ENCODE data around the gene RTN4IP1. TPM values are rescaled to one million over a fixed set of nuclear protein-coding genes. Genes with fewer than 3 reads are reported as not detected.

Gene RTN4IP1
- total RNA-seq, 2 donors from 2014 or later = 7.1 to 8.9 TPM

DNA sequence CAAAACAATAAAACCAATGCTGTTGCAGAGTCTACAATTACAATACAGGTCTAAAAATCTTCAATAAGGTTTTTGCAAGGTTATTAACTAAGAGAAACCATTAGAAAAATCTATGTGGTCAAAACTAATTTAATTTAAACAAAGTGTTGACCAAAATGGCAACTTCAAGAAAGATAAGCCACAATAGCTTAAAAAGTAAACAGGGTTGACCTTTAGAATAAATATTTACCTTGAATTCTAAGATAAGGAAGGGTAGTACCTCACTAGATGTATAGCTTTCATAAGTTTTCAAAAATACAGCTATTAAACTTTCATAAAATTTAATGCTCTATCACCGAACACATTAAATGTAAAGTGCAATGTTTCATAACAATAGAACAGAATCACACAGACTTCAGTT lies 11.4 kb downstream of the RTN4IP1 start:
- Mint-ChIP-seq H3K36me3 (ENCODE audit: low read depth) (peaks cover 11% of the 10 kb centered on the region), H3K9me3 (peaks cover 13% of the 10 kb centered on the region), H3K4me1 (peaks cover 45% of the 10 kb centered on the region), H3K4me3 (no peak overlapping the region), H3K27ac (no peak overlapping the region), H3K27me3 (ENCODE audit: insufficient read depth) (no peaks in the 10 kb centered on the region)
- no peak for DNase-seq
- Histone ChIP-seq H3K9me3 (ENCODE audit: control insufficient read depth, low read length) (peaks cover 13% of the 10 kb centered on the region), H3K9ac (ENCODE audit: extremely low read depth, low read length, poor library complexity, severe bottlenecking) (no peak overlapping the region), H3K27me3 (ENCODE audit: control insufficient read depth, insufficient read depth, low read length, poor library complexity, severe bottlenecking) (no peaks in the 10 kb centered on the region), H3K36me3 (ENCODE audit: control insufficient read depth, insufficient read depth, low read length) (peaks cover 12% of the 10 kb centered on the region), H3K4me3 (ENCODE audit: low read length) (no peak overlapping the region), H3K4me1 (ENCODE audit: control insufficient read depth, insufficient read depth, low read length) (peaks cover 6% of the 10 kb centered on the region), H3K27ac (ENCODE audit: low read depth, low read length) (no peak overlapping the region)
- 100% methylated on average over 1 of the region's 1 CpG; no CpG with 5 or more reads in 1 of the 2 experiments for WGBS, 2 experiments (ENCODE audit: insufficient coverage in 1 of 2, insufficient read length in 1 of 2)
- no peak for TF ChIP-seq CTCF (conservative IDR thresholded peaks at IDR 0.05)

- peaks cover 6% of the 10 kb centered on the region for H3K4me1 ChIP-seq (ENCODE audit: control insufficient read depth, insufficient read depth, low read length)
- Mint-ChIP-seq H3K27ac (no peak overlapping the region), H3K36me3 (ENCODE audit: low read depth) (peaks cover 5% of the 10 kb centered on the region), H3K9me3 (peaks cover 7% of the 10 kb centered on the region), H3K4me1 (peaks cover 45% of the 10 kb centered on the region), H3K27me3 (ENCODE audit: insufficient read depth) (no peaks in the 10 kb centered on the region), H3K4me3 (no peak overlapping the region)
- no peak overlapping the region for H3K4me3 ChIP-seq (ENCODE audit: low read length)
- H3K9ac ChIP-seq (ENCODE audit: extremely low read depth, low read length, poor library complexity, severe bottlenecking) = no peak overlapping the region
- TF ChIP-seq CTCF (conservative IDR thresholded peaks at IDR 0.05) = no peak
- H3K36me3 ChIP-seq (ENCODE audit: control insufficient read depth, insufficient read depth, low read length) = peaks cover 7% of the 10 kb centered on the region
- no peak for DNase-seq
- peaks cover 7% of the 10 kb centered on the region for H3K9me3 ChIP-seq (ENCODE audit: control insufficient read depth, low read length)
- no peak overlapping the region for H3K27ac ChIP-seq (ENCODE audit: low read depth, low read length)
- H3K27me3 ChIP-seq (ENCODE audit: control insufficient read depth, insufficient read depth, low read length, poor library complexity, severe bottlenecking) = no peaks in the 10 kb centered on the region
These were observed 12.0 kb downstream of the RTN4IP1 start for GRCh38 chr6:106617302-106617701.

- Histone ChIP-seq H3K9ac (ENCODE audit: extremely low read depth, low read length, poor library complexity, severe bottlenecking) (no peak overlapping the region), H3K36me3 (ENCODE audit: control insufficient read depth, insufficient read depth, low read length) (no peaks in the 10 kb centered on the region), H3K9me3 (ENCODE audit: control insufficient read depth, low read length) (no peaks in the 10 kb centered on the region), H3K27ac (ENCODE audit: low read depth, low read length) (peak overlapping the region; percentile 13), H3K27me3 (ENCODE audit: control insufficient read depth, insufficient read depth, low read length, poor library complexity, severe bottlenecking) (no peaks in the 10 kb centered on the region), H3K4me3 (ENCODE audit: low read length) (no peak overlapping the region), H3K4me1 (ENCODE audit: control insufficient read depth, insufficient read depth, low read length) (no peaks in the 10 kb centered on the region)
- no peaks in the 10 kb centered on the region for H3K27me3 Mint-ChIP-seq (ENCODE audit: insufficient read depth)
- no peak for DNase-seq
- 32 to 57% methylated on average over 3 of the region's 3 CpGs for WGBS, 2 experiments (ENCODE audit: insufficient coverage in 1 of 2, insufficient read length in 1 of 2)
- H3K36me3 Mint-ChIP-seq (ENCODE audit: low read depth) = peaks cover 1% of the 10 kb centered on the region
- TF ChIP-seq CTCF (conservative IDR thresholded peaks at IDR 0.05) = no peak
- peaks cover 41% of the 10 kb centered on the region for H3K4me1 Mint-ChIP-seq
- no peak overlapping the region for H3K27ac Mint-ChIP-seq
- H3K4me3 Mint-ChIP-seq = no peak overlapping the region
- no peaks in the 10 kb centered on the region for H3K9me3 Mint-ChIP-seq
These were observed 14.6 kb downstream of the RTN4IP1 start for GRCh38 chr6:106614592-106615257.

Measured in endodermal cell (in vitro differentiated cells).